ENCODE measurements around the gene PAPOLG.
"Not testable (repeated sequence)": the region's sequence is repeated elsewhere in the genome, so short reads cannot be mapped to it uniquely, and the experiment has no call there.

The PAPOLG gene

GRCh38 chr2:60823694-60824305 is 67.7 kb downstream of the PAPOLG start:
- no peak for DNase-seq (ENCODE audit: low spot score)

- DNase-seq (ENCODE audit: low spot score): no peak
Measured at GRCh38 chr2:60825666-60826065, 69.6 kb downstream of the PAPOLG start.

GRCh38 chr2:60826111-60826510 is 70.0 kb downstream of the PAPOLG start:
- no peak for DNase-seq (ENCODE audit: low spot score)

GRCh38 chr2:60826860-60827259 is 70.8 kb downstream of the PAPOLG start:
- not testable (repeated sequence) for DNase-seq (ENCODE audit: low spot score)

- DNase-seq (ENCODE audit: low spot score): no peak
Measured at GRCh38 chr2:60827369-60827768, 71.3 kb downstream of the PAPOLG start.

- DNase-seq (ENCODE audit: low spot score): no peak
Measured at GRCh38 chr2:60830991-60831390, 74.9 kb downstream of the PAPOLG start.

GRCh38 chr2:60831921-60832320 is 75.9 kb downstream of the PAPOLG start:
- no peak for DNase-seq (ENCODE audit: low spot score)

- DNase-seq (ENCODE audit: low spot score): no peak
Measured at GRCh38 chr2:60832621-60833020, 76.6 kb downstream of the PAPOLG start.

GRCh38 chr2:60834270-60834717 is 78.2 kb downstream of the PAPOLG start:
- no peak for DNase-seq (ENCODE audit: low spot score)

GRCh38 chr2:60836491-60836890 is 80.4 kb downstream of the PAPOLG start:
- DNase-seq (ENCODE audit: low spot score): no peak

GRCh38 chr2:60837123-60837522 is 81.1 kb downstream of the PAPOLG start:
- no peak for DNase-seq (ENCODE audit: low spot score)

- no peak for DNase-seq (ENCODE audit: low spot score)
Measured at GRCh38 chr2:60838481-60838880, 82.4 kb downstream of the PAPOLG start.

- DNase-seq (ENCODE audit: low spot score): no peak
Measured at GRCh38 chr2:60839126-60839813, 83.2 kb downstream of the PAPOLG start.

GRCh38 chr2:60840880-60841279 is 84.8 kb downstream of the PAPOLG start:
- no peak for DNase-seq (ENCODE audit: low spot score)

GRCh38 chr2:60843006-60843405 is 86.9 kb downstream of the PAPOLG start:
- DNase-seq (ENCODE audit: low spot score): no peak

- no peak for DNase-seq (ENCODE audit: low spot score)
Measured at GRCh38 chr2:60844105-60844504, 88.0 kb downstream of the PAPOLG start.

GRCh38 chr2:60847854-60848253 is 91.8 kb downstream of the PAPOLG start:
- no peak for DNase-seq (ENCODE audit: low spot score)

Measured in LoVo (cell line).